Kidney capillary endothelial cell (primary cell): Measurements from ENCODE around the gene DEUP1.
"Not testable (repeated sequence)": the region's sequence is repeated elsewhere in the genome, so short reads cannot be mapped to it uniquely, and the experiment has no call there.

Experiments
- DNase-seq: peaks from one replicate; pipeline ENCODE4 v3.0.0-alpha.2; 2018; ENCODE audit warnings: low spot score

Gene DEUP1

GRCh38 chr11:93359396-93359795 is 28.9 kb downstream of the DEUP1 start:
- no peak for DNase-seq

- DNase-seq: no peak
Observed at GRCh38 chr11:93361435-93361834, 30.9 kb downstream of the DEUP1 start.

- DNase-seq: no peak
Observed at GRCh38 chr11:93368022-93368421, 37.5 kb downstream of the DEUP1 start.

GRCh38 chr11:93370260-93370659 is 39.7 kb downstream of the DEUP1 start:
- DNase-seq: no peak

- no peak for DNase-seq
Observed at GRCh38 chr11:93389737-93390136, 59.2 kb downstream of the DEUP1 start.

GRCh38 chr11:93392867-93393266 is 62.3 kb downstream of the DEUP1 start:
- DNase-seq: no peak

- DNase-seq: no peak
Observed at GRCh38 chr11:93393386-93393785, 62.8 kb downstream of the DEUP1 start.

- no peak for DNase-seq
Observed at GRCh38 chr11:93394488-93394887, 63.9 kb downstream of the DEUP1 start.

GRCh38 chr11:93396316-93396715 is 65.8 kb downstream of the DEUP1 start:
- no peak for DNase-seq

- DNase-seq: no peak
Observed at GRCh38 chr11:93403930-93404329, 73.4 kb downstream of the DEUP1 start.

GRCh38 chr11:93407777-93408401 is 77.3 kb downstream of the DEUP1 start:
- DNase-seq: no peak

GRCh38 chr11:93410441-93410840 is 79.9 kb downstream of the DEUP1 start:
- no peak for DNase-seq

- DNase-seq: no peak
Observed at GRCh38 chr11:93411705-93412104, 81.2 kb downstream of the DEUP1 start.

GRCh38 chr11:93432247-93432646 is 101.7 kb downstream of the DEUP1 start:
- no peak for DNase-seq

GRCh38 chr11:93443232-93443631 is 112.7 kb downstream of the DEUP1 start:
- DNase-seq: not testable (repeated sequence)

GRCh38 chr11:93444617-93445073 is 114.1 kb downstream of the DEUP1 start:
- DNase-seq: no peak

- no peak for DNase-seq
Observed at GRCh38 chr11:93458286-93458685, 127.7 kb downstream of the DEUP1 start.

- not testable (repeated sequence) for DNase-seq
Observed at GRCh38 chr11:93463666-93464065, 133.1 kb downstream of the DEUP1 start.

GRCh38 chr11:93464927-93465540 is 134.5 kb downstream of the DEUP1 start:
- DNase-seq: no peak

GRCh38 chr11:93467054-93467453 is 136.5 kb downstream of the DEUP1 start:
- no peak for DNase-seq

GRCh38 chr11:93468290-93468689 is 137.7 kb downstream of the DEUP1 start:
- no peak for DNase-seq

GRCh38 chr11:93474123-93474522 is 143.6 kb downstream of the DEUP1 start:
- no peak for DNase-seq

- no peak for DNase-seq
Observed at GRCh38 chr11:93476796-93477195, 146.3 kb downstream of the DEUP1 start.

GRCh38 chr11:93477684-93478234 is 147.2 kb downstream of the DEUP1 start:
- no peak for DNase-seq
